Transverse colon (tissue), 4 donors: ENCODE data around the gene ST7L. TPM values are rescaled to one million over a fixed set of nuclear protein-coding genes. Genes with fewer than 3 reads are reported as not detected.

ENCODE experiments used
- DNase-seq: peaks from one replicate; pipeline ENCODE4 v3.0.0-alpha.2; 2019
- H3K27ac ChIP-seq, 4 donors: fragments of 200-600 bp; sonication (generic); 2 replicates each; pipeline ENCODE4 v1.5.1; 2016 to 2018; ENCODE audit warnings: inconsistent platforms in 4 of 4
- H3K27me3 ChIP-seq: fragments of 200-600 bp; sonication (generic); 2 replicates; pipeline ENCODE4 v1.5.1; 2017; ENCODE audit warnings: inconsistent platforms
- H3K36me3 ChIP-seq, 4 donors: fragments of 200-600 bp; sonication (generic); 2 replicates each; pipeline ENCODE4 v1.5.1; 2017 to 2019; ENCODE audit warnings: inconsistent platforms in 4 of 4
- H3K4me1 ChIP-seq, 4 donors: fragments of 200-600 bp; sonication (generic); 2 replicates each; pipeline ENCODE4 v1.5.1; 2017 to 2020; ENCODE audit warnings: inconsistent platforms in 4 of 4
- H3K4me3 ChIP-seq, 4 donors: fragments of 200-600 bp; sonication (generic); 1 replicate in 1 of 4; 2 replicates in 3 of 4; pipeline versions ENCODE4 v1.5.1 to v1.6.1; 2017 to 2019; ENCODE audit warnings: inconsistent platforms in 4 of 4
- H3K9me3 ChIP-seq, 2 donors: fragments of 200-600 bp; sonication (generic); 2 replicates each; pipeline ENCODE4 v1.5.1; 2017 to 2019; ENCODE audit warnings: inconsistent platforms in 2 of 2
- EP300 ChIP-seq: sonication (generic); formaldehyde crosslinking; IDR thresholded peaks from one replicate; pipeline ENCODE4 v1.6.1; 2017; ENCODE audit warnings: antibody characterized with exemption, low read depth
- POLR2A ChIP-seq: fragments of 450-650 bp; IDR thresholded peaks from one replicate; pipeline ENCODE4 v1.6.1; 2016; ENCODE audit warnings: antibody characterized with exemption, mild to moderate bottlenecking, moderate library complexity
- POLR2AphosphoS5 ChIP-seq, 3 donors: sonication (generic); formaldehyde crosslinking; IDR thresholded peaks; one replicate each; pipeline ENCODE4 v1.6.1; 2016; ENCODE audit warnings: antibody characterized with exemption in 3 of 3
- WGBS, 2 donors: methylation state at CpG; one replicate each; pipeline ENCODE4 v1.1.5; 2018; ENCODE audit warnings: low coverage in 1 of 2; 5-methylcytosine and 5-hydroxymethylcytosine counted together
- in situ Hi-C, 4 donors: fragments of 200-750 bp; cut with MboI; loops; one replicate each; pipeline versions ENCODE4 v1.15.0 to v1.15.1; 2017; ENCODE audit warnings: low sequenced_read_pairs in 3 of 4, low pct_ligation_motif_present in 1 of 4, low pct_unique_long_range_greater_than_20kb in 1 of 4
- intact Hi-C: fragments of 100-400 bp; cut with DNase I; formaldehyde crosslinking; loops from one replicate; pipeline ENCODE4 v1.15.1; 2023; ENCODE audit warnings: low total_unique reads
- total RNA-seq, 4 donors: library from RNA; depleted of rRNA; stranded (reverse); fragments of >200 nt; gene quantifications; one replicate each; pipeline ENCODE4 v1.1.0, GENCODE V29; 2016
- TF ChIP-seq, protein P1 (sequence below), 5 experiments: fragments of 200-600 bp in 3 of 5; fragments of 450-650 bp in 2 of 5; sonication (generic) in 3 of 5; IDR thresholded peaks; 1 replicate in 2 of 5; 2 replicates in 3 of 5; pipeline ENCODE4 v1.5.1; 2016 to 2017; ENCODE audit warnings: antibody characterized with exemption in 5 of 5, inconsistent platforms in 3 of 5, mild to moderate bottlenecking in 2 of 5, moderate library complexity in 1 of 5

ST7L gene
- total RNA-seq, 4 donors from 2014 or later: 7.0 to 37.4 (median 24.9) TPM

GRCh38 chr1:112511897-112512296 is 107.0 kb downstream of the ST7L start:
- H3K4me3 ChIP-seq: no peak overlapping the region

DNA sequence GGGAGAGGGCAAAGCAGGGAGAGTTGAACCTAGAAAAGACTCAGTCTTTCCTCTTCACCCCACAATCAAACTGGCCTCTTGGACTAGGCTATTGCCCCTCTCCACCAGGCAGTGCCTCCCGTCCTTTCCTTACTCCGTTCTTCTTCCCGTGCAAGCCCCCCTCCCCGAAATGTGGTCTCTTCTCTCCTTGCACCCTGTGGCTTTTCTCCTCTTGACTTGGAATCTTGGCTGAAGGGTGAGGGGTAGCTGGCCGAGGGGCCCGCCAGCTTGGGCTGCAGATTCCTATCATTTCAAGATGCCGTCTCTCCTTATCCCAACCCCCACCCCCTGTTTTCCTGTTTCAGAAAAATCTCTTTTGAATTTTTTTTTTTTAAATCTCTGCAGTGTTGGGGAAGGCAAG is 108.6 kb downstream of the ST7L start:
- in situ Hi-C loops (loop anchor here in 1 of 4 donors (25.0 kb wide), 1 partner anchor 102 kb away; the partner anchor contains the start of genes CAPZA1 and ST7L), intact Hi-C loops (no loop called here)
- Histone ChIP-seq H3K4me1 (peaks cover 10 to 23% (median 19%) of the 10 kb centered on the region in 4 donors), H3K9me3 (no peaks in the 10 kb centered on the region), H3K27me3 (peaks cover 34% of the 10 kb centered on the region), H3K4me3 (peak overlapping the region in 1 of 4 donors; percentile 64), H3K27ac (peak overlapping the region in 2 of 4 donors; percentile 59 to 64), H3K36me3 (no peaks in the 10 kb centered on the region)
- DNase-seq: no peak
- TF ChIP-seq POLR2A (no peak), POLR2AphosphoS5 (IDR thresholded peaks at IDR 0.05) (no peak)
- WGBS, 2 donors: 72 to 73% methylated on average over 7 of the region's 7 CpGs

More at GRCh38 chr1:112511897-112512296, 107.0 kb downstream of the ST7L start:
- no peak for DNase-seq
- Histone ChIP-seq H3K9me3 (no peaks in the 10 kb centered on the region), H3K27ac (peak overlapping the region; percentile 7 to 64 (median 48)), H3K4me1 (peaks cover 10 to 27% (median 21%) of the 10 kb centered on the region in 4 donors), H3K27me3 (peaks cover 34% of the 10 kb centered on the region), H3K36me3 (no peaks in the 10 kb centered on the region)
- WGBS, 2 donors: 33 to 36% methylated on average over 2 of the region's 2 CpGs
- no peak for TF ChIP-seq EP300
- no peak for TF ChIP-seq POLR2AphosphoS5 (IDR thresholded peaks at IDR 0.05)
- TF ChIP-seq POLR2A: no peak
- TF ChIP-seq, protein P1, sequence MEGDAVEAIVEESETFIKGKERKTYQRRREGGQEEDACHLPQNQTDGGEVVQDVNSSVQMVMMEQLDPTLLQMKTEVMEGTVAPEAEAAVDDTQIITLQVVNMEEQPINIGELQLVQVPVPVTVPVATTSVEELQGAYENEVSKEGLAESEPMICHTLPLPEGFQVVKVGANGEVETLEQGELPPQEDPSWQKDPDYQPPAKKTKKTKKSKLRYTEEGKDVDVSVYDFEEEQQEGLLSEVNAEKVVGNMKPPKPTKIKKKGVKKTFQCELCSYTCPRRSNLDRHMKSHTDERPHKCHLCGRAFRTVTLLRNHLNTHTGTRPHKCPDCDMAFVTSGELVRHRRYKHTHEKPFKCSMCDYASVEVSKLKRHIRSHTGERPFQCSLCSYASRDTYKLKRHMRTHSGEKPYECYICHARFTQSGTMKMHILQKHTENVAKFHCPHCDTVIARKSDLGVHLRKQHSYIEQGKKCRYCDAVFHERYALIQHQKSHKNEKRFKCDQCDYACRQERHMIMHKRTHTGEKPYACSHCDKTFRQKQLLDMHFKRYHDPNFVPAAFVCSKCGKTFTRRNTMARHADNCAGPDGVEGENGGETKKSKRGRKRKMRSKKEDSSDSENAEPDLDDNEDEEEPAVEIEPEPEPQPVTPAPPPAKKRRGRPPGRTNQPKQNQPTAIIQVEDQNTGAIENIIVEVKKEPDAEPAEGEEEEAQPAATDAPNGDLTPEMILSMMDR (IDR thresholded peaks at IDR 0.05): no peak
- intact Hi-C loops: no loop called here
- in situ Hi-C loops: loop anchor here in 1 of 4 donors (25.0 kb wide), 1 partner anchor 100 kb away; the partner anchor contains the start of genes CAPZA1 and ST7L

GRCh38 chr1:112509660-112510178 is 109.2 kb downstream of the ST7L start:
- Histone ChIP-seq H3K36me3 (no peaks in the 10 kb centered on the region), H3K27me3 (peaks cover 34% of the 10 kb centered on the region), H3K9me3 (no peaks in the 10 kb centered on the region), H3K4me1 (peaks cover 10 to 19% (median 17%) of the 10 kb centered on the region in 4 donors), H3K27ac (peak overlapping the region; percentile 54 to 64 (median 57)), H3K4me3 (peak overlapping the region in 3 of 4 donors; percentile 40 to 64 (median 55))
- in situ Hi-C loops: loop anchor here in 2 of 4 donors (10.0 to 25.0 kb wide), 2 partner anchors 103 to 105 kb away; partner anchors contain the start of genes CAPZA1 (in 2 of the 2) and ST7L (in 2 of the 2)
- 77% methylated on average over 16 of the region's 16 CpGs; no CpG with 5 or more reads in 1 of the 2 donors for WGBS, 2 donors
- DNase-seq: no peak
- TF ChIP-seq, protein P1 (IDR thresholded peaks at IDR 0.05): no peak
- TF ChIP-seq POLR2AphosphoS5 (IDR thresholded peaks at IDR 0.05) (no peak), POLR2A (no peak), EP300 (no peak)
- intact Hi-C loops: no loop called here

- in situ Hi-C loops (loop anchor here in 2 of 4 donors (10.0 to 25.0 kb wide), 2 partner anchors 103 to 106 kb away; partner anchors contain the start of genes CAPZA1 (in 2 of the 2) and ST7L (in 2 of the 2)), intact Hi-C loops (no loop called here)
- Histone ChIP-seq H3K27ac (peak overlapping the region; percentile 54 to 64 (median 57)), H3K27me3 (peaks cover 36% of the 10 kb centered on the region), H3K4me3 (peak overlapping the region; percentile 27 to 64 (median 48)), H3K36me3 (no peaks in the 10 kb centered on the region), H3K4me1 (peaks cover 10 to 19% (median 17%) of the 10 kb centered on the region in 4 donors), H3K9me3 (no peaks in the 10 kb centered on the region)
- peak; percentile 36 for DNase-seq
- WGBS, 2 donors: 32% methylated on average over 33 of the region's 66 CpGs; no CpG with 5 or more reads in 1 of the 2 donors
- TF ChIP-seq, protein P1 (IDR thresholded peaks at IDR 0.05): no peak
- TF ChIP-seq EP300 (no peak), POLR2AphosphoS5 (IDR thresholded peaks at IDR 0.05) (no peak), POLR2A (no peak)
Observed at GRCh38 chr1:112509005-112509659, 109.8 kb downstream of the ST7L start.
